GM15510 (cell line): ENCODE results near the gene SIGLEC8.

Source experiments
- POLR2A ChIP-seq: IDR thresholded peaks from 3 replicates; pipeline ENCODE4 v1.6.1; 2011; ENCODE audit warnings: borderline replicate concordance; ENCODE audit not compliant: insufficient read length; ENCODE audit errors: extremely low read depth

Gene SIGLEC8

DNA sequence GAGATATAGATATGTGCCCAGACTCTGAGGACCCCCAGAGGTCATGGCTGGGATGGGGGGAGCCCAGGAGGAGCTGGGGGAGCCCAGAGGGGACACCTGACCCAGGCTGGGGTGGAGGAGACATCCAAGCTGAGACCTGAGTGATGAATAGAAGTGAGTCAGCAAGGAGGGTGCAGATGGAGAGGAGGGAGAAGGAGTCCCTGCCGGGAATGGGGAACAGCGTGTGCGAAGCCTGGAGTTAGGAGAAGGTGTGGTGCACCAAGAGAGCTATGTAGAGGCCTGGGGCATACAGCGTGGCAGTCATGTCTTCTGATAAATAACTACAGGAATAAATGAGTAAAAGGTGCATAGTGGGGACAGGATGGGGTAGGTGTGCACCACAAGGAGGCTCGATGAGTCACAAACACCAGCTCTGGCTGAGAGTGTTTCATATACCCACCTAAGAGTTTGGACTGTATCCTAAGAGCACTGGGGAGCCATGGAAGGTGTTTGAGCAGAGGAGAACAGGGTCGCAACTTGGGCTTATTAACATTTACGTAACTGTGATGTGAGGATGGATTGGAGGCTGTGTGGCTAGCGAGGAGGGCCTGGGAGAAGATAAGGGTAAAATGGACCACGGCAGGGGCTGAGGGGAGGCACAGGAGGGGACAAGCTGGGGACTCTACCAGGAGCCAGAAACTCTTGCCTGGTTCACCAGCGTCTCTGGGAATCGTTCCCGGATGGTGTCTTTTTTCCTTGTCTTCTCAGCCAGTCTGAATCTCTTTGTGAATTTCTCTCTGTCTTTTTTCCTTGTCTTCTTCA is 21.5 kb upstream of the SIGLEC8 start:
- TF ChIP-seq POLR2A: no peak

DNA sequence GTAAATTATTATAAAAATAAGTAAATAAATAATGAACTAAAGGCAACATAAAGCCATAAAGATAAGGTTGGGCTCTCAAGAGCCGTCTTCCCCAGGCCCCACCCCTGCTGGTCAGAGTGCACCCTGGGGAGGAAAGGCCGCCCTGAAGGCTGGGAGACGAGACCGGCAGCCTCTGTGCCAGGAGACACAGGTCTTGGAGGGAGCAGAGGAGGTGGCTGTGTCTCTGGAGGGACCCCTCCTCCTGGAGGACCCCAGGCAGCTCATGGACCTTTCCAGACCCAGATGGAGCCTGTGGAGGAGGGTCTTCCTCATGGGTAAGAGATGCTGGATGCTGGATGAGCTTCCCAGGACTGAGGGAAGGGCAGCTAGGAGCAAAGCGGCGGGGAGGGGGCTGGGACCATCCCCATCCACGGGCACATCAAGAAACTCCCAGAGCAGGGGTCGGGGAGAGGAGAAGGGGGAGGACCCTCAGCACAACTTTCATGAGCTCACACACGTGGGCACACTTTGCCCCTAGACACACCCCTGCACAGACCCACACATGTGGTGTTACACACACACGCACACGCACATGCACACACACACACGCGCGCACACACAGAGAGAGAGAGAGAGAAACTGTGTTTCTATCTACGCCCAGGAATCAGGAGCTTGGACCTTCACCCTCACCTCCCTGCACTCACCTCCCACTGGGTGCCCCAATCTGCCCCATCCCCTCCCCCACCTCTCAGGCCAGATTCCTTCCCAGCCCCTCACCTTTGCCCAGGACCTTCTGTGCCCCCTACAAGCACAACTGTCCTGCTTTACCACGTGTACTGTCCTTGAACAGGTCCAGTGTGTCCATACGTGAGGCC is 20.4 kb upstream of the SIGLEC8 start, which contains the start of gene CEACAM18:
CEACAM18 (plus strand) TSS at position 159 of the 854 bp plus-strand sequence.
- no peak for TF ChIP-seq POLR2A

DNA sequence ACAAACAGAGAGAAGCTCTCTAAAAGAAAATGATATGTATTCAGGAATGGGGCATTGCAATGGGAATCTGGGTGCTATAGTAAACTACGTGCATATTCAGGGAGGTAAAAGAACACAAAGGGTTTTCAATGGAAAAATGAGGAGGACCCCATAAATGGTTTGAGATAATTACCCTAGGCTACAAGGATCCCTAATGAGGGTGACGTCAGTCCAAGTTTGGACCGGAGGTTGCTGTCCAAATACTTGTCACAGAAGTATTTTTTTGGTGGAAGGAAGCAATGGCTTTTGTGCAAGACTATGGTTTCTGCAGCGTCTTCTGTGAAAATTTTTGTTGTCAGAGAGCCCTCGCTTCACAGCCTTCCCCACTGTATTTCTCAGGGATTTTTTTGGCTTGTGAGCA is 19.1 kb upstream of the SIGLEC8 start:
- TF ChIP-seq POLR2A: no peak

DNA sequence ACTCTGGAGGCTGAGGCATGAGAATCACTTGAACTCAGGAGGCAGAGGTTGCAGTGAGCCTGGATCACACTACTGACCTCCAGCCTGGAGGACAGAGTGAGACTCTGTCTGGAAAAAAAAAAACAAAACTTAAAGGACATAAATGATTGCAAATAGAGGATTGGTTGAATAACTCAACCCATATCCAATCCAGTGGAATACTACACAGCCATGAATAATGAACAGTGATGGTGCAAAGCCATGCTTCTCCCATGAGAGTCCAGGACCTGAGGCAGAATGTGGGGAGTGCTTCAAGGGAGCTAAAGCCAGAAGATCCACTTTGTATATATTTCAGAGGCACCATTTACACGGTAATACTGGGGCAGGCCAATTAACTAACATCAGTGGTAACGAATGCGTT is 17.9 kb upstream of the SIGLEC8 start:
- TF ChIP-seq POLR2A: no peak

DNA sequence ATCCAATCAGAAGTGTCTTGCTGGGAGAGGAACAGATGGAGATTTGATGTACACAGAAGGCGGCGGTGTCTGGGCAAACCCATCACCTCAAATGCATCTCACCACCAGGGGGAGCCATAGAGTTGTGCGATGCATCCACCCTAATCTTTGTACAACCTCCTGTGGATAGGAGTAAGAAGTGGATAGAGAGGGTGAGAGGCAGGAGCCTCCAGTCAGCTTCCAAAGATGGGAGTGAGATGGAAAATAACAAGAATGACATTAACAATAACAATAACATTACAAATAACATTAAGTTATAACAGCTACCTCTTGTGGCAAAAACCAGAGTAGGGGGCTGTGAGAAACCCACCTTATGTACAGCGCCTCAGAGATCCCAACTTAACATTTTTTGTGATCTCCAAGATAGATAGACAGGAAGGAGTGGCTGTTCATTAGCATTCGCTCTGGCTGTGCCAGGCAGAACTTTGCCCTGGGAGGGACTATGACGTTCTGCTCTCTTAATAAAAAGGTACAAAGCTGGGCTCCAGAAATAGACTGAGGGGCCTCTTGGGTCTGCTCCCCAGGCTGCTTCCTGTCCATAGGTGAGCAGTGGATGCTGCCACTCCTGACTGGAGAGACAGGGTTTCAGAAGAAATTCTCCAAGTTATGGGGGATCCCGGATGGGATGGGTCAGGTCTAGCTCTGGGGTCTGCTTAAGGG is 14.9 kb upstream of the SIGLEC8 start:
- no peak for TF ChIP-seq POLR2A

DNA sequence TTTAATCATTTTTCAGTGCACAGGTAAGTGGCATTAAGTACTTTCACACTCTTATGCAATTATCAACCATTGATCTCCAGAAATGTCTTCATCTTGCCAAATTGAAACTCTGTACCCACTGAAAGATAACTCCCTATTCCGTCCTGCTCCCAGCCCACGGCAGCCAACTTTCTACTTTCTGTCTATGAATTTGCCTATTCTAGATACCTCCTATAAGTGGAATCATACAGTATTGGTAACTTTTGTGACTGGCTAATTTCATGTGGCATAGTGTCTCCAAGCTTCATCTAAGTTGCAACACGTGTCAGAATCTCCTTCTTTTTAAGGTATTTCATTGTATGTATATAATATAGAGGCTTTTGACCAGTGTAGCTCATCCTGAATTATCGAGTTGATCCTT is 14.4 kb upstream of the SIGLEC8 start:
- no peak for TF ChIP-seq POLR2A

DNA sequence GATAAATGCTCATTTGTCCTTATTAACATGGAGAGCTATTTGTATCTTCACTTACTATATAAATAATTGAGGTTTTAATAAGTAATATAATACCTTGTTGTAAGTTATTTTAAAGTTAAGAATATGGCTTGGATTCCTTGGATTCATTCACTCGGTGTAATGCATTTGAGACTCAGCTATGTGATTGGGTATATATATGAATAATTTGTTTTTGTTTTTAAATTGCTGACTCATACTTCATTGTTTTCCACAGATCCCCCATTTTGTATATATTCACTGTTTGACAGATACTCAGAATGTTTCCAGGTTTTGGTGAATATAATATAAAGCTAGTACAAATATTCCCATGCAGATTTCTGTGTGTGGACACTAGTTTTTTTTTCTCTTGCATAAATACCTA is 13.3 kb upstream of the SIGLEC8 start:
- TF ChIP-seq POLR2A: no peak

DNA sequence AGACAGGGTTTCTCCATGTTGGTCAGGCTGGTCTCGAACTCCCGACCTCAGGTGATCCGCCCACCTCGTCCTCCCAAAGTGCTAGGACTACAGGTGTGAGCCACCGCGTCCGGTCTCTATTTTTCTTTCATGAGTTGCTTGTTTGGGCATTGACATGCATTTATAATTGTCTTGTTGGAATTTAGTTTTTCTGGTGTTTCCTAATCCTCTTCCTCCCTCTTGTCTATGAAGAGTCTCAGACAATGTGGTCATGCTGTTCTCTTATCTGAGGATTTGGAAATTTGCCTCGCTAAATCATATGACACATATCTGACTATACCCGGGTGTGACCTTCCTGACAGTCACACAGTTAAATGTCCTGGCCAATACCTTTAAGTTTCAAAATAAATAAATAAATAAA is 12.7 kb upstream of the SIGLEC8 start:
- no peak for TF ChIP-seq POLR2A

DNA sequence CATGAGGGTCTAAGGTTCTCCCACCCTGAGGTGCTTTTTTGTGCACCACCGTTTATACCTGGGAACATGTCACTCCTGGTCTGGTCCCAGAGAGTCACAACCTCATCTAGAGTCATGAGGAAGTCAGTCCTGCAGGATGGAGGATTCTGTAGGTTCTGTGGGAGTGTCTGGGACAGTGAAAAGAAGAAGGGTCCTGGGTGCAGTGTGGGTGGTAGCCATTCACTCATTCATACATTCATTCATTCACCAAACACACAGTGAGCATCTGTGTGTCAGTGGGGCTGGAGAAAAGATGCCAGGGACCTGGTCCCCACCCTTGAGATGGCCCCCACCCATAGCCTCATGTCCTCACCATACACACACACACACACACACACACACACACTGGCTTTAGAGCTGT is 11.4 kb upstream of the SIGLEC8 start:
- TF ChIP-seq POLR2A: no peak

DNA sequence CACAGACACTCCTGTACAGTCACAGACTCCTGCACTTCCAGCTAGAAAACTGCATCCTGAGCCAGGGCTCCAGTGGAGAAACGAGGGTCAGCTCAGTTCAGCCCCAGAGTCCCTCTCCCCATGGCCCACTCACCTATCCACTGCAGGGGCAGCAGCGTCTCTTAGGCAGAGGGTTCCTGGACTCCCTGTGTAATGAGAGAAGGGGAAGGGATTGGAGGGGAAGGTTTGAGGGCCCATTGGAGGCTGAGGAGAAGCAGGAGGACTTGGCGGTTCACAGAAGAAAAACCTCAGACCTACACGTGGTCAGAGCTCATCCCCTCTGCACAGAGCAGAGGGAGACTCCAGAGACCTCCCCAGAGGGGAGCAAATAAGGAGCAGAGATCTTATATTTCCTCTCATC is 10.9 kb upstream of the SIGLEC8 start:
- no peak for TF ChIP-seq POLR2A

DNA sequence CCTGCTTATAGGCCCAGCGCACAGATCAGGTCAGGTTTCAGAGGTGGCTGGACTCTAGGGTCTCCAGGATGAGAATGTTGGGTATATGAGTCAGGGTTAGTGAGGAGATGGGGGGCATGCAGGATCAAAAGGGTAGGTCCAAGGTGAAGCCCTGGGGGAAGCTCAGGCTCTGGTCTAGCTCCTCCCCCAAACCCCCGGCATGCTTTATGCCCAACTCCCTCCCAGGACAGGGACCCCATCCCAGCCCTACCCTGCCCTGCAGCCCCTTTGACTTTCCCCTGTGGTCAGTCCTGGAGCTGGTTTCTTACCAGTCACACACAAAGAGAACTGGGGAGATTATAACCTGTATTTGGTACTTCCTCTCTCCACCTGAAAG is 10.3 kb upstream of the SIGLEC8 start:
- no peak for TF ChIP-seq POLR2A

DNA sequence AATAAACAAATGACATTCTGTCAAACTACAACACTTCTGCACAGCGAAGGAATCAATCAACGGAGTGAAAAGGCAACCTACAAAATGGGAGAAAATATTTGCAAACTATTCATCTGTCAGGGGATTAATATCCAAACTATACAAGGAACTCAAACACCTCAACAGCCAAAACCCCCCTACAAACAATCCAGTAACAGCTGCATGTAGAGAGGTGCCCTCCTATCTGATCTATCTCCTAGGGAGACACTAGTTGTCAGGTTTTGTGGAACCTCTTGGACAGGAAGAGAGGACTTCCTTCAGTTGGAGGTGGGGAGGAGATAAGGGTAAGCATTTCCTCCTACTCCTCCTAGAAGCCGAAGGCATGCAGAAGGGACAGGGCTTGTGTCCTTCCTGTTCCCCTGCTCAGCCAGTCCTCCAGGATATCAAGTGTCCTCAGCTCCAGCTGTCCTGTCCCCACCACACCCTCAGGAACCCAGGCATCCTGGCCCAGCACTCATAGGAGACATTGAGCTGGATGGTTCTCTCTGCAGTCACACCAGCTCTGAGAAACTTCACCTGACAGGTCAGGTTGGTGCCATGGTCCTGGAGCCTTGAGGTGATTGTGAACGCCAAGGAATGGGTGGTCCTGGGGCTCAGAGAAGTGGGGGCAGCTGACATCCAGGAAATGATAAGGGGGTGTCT is 9.8 kb upstream of the SIGLEC8 start:
- TF ChIP-seq POLR2A: no peak

DNA sequence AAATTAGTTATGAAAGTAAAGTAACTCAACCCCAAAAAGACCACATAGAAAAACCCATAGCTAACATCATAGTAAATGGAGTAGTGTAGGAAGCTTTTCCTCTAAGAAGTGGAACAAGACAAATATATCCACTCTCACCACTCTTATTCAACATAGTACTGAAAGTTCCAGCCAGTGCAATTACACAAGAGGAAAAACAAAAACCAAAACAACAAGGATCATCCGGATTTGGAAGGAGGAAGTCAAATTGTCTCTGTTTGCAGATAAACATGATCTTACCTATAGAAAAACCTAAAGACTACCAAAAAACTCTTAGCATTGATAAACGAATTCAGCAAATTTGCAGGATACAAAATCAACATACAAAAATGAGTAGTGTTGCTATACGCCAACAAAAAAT is 8.5 kb upstream of the SIGLEC8 start:
- TF ChIP-seq POLR2A: no peak

DNA sequence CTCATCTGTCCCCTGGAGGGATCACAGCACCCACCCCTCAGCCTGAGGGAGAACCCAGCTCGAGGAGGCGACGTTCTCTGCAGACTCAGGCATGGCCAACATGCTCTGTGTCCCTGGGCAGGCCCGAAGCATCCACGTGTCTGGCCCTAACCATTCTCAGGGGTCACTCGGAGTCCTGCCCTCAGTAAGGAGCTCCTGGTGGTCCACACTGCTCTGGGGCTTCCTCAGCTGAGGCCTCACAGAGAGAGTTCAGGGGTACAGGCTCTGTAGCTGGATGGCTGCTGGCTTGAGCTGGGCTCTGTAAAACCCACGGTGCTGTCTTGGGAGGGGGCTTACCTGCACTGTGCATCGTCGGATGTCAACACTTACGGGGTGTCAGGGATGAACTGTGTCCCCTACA is 4.4 kb upstream of the SIGLEC8 start:
- no peak for TF ChIP-seq POLR2A

DNA sequence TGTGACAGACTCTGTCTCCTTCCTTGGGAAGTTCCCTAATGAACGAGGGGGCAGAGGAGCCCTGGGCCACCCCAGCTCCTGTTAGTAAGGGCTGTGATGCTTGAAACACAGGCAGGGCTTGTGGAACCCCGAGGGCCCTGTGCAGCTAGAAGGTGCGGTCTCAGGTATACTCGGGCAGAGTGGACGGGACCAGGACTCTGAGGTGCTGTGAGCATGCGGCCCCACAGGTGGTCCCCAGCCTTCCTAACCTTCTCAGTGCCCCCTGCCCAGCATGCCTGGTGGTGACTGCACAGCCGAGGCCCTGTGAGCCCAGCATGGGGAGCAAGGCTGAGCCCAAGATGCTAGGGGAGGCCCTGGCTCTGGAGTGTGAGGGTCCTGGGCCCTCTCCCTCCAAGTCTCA is 4.0 kb upstream of the SIGLEC8 start:
- TF ChIP-seq POLR2A: no peak
